Fibroblast of mammary gland (primary cell): ENCODE measurements around the gene ATXN1.

ENCODE experiments used
- DNase-seq: peaks from one replicate; pipeline ENCODE4 v3.0.0-alpha.2; 2010; ENCODE audit warnings: low read depth
- H3K4me3 ChIP-seq: 2 replicates; pipeline ENCODE4 v1.5.1; 2011; ENCODE audit warnings: low read depth, mild to moderate bottlenecking, low read length, moderate library complexity; ENCODE audit not compliant: control insufficient read depth
- TF ChIP-seq, protein P1 (sequence below): conservative IDR thresholded peaks from 2 replicates; pipeline ENCODE4 v1.5.1; 2011; ENCODE audit warnings: low read depth, low read length, inconsistent platforms; ENCODE audit not compliant: control insufficient read depth, insufficient read depth

ATXN1 gene

GRCh38 chr6:16486661-16487060 is 274.6 kb downstream of the ATXN1 start:
- no peak overlapping the region for H3K4me3 ChIP-seq
- no peak for DNase-seq
- TF ChIP-seq, protein P1, sequence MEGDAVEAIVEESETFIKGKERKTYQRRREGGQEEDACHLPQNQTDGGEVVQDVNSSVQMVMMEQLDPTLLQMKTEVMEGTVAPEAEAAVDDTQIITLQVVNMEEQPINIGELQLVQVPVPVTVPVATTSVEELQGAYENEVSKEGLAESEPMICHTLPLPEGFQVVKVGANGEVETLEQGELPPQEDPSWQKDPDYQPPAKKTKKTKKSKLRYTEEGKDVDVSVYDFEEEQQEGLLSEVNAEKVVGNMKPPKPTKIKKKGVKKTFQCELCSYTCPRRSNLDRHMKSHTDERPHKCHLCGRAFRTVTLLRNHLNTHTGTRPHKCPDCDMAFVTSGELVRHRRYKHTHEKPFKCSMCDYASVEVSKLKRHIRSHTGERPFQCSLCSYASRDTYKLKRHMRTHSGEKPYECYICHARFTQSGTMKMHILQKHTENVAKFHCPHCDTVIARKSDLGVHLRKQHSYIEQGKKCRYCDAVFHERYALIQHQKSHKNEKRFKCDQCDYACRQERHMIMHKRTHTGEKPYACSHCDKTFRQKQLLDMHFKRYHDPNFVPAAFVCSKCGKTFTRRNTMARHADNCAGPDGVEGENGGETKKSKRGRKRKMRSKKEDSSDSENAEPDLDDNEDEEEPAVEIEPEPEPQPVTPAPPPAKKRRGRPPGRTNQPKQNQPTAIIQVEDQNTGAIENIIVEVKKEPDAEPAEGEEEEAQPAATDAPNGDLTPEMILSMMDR: no peak

DNA sequence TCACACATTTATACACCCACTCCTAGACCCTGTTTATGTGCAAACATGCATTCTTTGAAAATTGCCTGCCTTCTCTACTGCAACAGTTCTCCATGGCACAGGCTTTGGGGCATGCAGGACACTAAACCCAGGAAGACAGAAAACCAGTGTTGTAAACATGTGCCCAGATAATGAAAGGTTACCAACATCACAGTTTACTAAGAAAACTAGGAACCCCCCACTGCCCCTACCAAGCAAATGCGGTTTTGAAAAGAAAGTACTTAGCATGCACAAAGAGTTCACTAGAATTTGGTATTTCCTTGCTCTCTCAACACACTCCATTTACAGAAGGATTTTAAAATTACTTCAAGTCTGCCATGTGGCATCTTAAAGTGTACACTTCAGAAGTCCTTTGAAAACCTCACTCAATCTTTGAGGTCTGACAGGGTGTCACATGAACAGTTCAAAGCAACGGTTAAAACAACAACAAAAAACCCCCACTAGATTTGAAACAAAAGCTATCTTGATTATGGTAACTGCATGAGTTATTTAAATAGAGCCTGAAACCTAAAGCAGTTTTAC is 277.9 kb downstream of the ATXN1 start:
- DNase-seq: no peak
- TF ChIP-seq, protein P1: no peak
- H3K4me3 ChIP-seq: no peak overlapping the region

GRCh38 chr6:16482702-16483314 is 278.5 kb downstream of the ATXN1 start:
- TF ChIP-seq, protein P1: no peak

DNA sequence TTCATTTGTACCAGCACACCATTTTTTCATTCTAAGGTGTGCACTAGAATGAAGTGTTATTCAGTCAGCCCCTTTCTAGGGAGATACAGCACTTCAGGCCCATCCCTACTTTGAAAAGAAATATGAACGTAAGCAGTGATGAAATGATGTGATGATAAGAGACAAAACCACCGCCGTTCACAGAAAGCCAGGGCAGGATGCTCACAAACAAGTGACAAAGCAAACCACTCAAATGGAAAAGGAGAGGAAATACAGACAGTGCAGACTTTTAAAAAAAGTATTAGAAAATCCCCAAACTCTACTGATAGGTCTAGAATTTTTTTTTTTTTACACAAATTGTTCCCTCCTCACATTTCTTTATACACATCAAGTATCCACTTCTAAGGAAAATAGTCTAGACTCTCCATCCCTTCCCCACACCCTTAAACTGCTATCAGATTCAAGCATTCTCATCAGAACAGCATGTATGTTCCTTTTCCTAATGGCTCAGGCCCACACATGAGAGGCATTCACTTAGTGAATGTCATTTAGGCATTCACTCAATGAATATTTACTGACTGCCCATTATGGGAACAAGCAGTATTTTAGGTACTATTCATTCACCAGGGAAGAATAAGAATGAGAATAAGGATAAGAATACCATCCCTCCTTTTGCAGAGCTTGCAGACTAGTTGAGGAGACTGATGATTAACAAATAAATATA is 279.4 kb downstream of the ATXN1 start:
- H3K4me3 ChIP-seq: no peak overlapping the region
- TF ChIP-seq, protein P1: no peak
- no peak for DNase-seq

More at GRCh38 chr6:16482702-16483314, 278.5 kb downstream of the ATXN1 start:
- DNase-seq: no peak
- no peak overlapping the region for H3K4me3 ChIP-seq

- TF ChIP-seq, protein P1: no peak
- no peak for DNase-seq
- no peak overlapping the region for H3K4me3 ChIP-seq
Observed at GRCh38 chr6:16480763-16481560, 280.3 kb downstream of the ATXN1 start.

DNA sequence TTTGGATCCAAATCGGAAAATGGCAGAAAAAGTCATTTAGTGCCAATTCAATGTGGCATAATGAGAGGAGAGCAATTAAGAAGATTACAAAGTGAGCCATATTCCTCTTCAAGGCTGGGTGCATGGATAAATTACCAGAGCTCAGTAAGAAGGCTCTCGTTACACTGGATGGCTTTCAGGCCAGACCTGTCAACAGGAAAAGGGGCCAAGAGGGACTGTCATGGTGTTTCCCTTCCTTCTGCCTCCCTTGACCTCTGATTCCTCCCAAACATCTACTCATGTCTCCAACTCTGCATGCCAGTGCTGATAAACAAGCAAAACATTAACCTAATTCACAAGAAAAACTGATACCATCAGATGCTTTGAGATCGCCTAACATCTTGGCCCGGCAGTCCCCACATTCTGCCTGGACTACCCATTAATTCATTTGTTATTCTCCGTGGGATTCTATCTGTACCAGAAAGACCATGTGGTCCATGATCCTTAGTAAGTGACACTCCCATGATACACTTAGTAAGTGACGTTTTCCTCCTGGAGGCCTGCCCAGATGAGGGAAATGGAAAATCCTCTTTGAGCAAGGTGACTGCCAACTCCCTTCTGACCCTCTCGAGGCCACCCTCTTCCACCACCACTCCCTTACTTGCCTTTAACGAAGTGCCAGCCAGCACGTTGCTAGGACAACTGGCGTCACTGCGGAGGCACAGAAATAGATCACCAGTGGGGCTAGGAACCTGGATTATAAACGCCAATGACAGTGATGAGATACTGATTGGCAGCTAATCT is 283.7 kb downstream of the ATXN1 start:
- no peak overlapping the region for H3K4me3 ChIP-seq
- TF ChIP-seq, protein P1: no peak
- DNase-seq: no peak
